GM21515 (cell line): ENCODE data around the gene AP1S3.

Source experiments
- ATAC-seq: cut with Tn5 transposase; IDR thresholded peaks from one replicate; pipeline ENCODE4 v1.9.1; 2021; ENCODE audit not compliant: unreplicated experiment

AP1S3 gene

GRCh38 chr2:223762853-223763252 lies 74.5 kb downstream of the AP1S3 start:
- ATAC-seq, result no peak

- ATAC-seq, result peak; percentile 76
Observed at GRCh38 chr2:223761746-223762145, 75.6 kb downstream of the AP1S3 start.

- ATAC-seq, result peak; percentile 73
Observed at GRCh38 chr2:223760838-223761502, 76.4 kb downstream of the AP1S3 start.

GRCh38 chr2:223759569-223760430 lies 77.6 kb downstream of the AP1S3 start:
- ATAC-seq, result no peak

GRCh38 chr2:223758131-223758840 lies 79.1 kb downstream of the AP1S3 start:
- no peak for ATAC-seq

- ATAC-seq, result no peak
Observed at GRCh38 chr2:223753940-223754339, 83.4 kb downstream of the AP1S3 start.

- no peak for ATAC-seq
Observed at GRCh38 chr2:223751012-223751411, 86.4 kb downstream of the AP1S3 start.

GRCh38 chr2:223747392-223748042 lies 89.9 kb downstream of the AP1S3 start:
- ATAC-seq, result no peak

GRCh38 chr2:223746611-223747010 lies 90.8 kb downstream of the AP1S3 start:
- no peak for ATAC-seq

- no peak for ATAC-seq
Observed at GRCh38 chr2:223744580-223744979, 92.8 kb downstream of the AP1S3 start.

GRCh38 chr2:223740679-223741078 lies 96.7 kb downstream of the AP1S3 start:
- no peak for ATAC-seq

GRCh38 chr2:223737207-223737606 lies 100.2 kb downstream of the AP1S3 start:
- no peak for ATAC-seq

GRCh38 chr2:223736488-223736887 lies 100.9 kb downstream of the AP1S3 start:
- no peak for ATAC-seq

GRCh38 chr2:223735659-223736244 lies 101.6 kb downstream of the AP1S3 start:
- no peak for ATAC-seq

GRCh38 chr2:223735035-223735640 lies 102.2 kb downstream of the AP1S3 start:
- ATAC-seq, result no peak

- ATAC-seq, result no peak
Observed at GRCh38 chr2:223734346-223734745, 103.0 kb downstream of the AP1S3 start.

GRCh38 chr2:223732346-223732745 lies 105.0 kb downstream of the AP1S3 start:
- ATAC-seq, result no peak

- ATAC-seq, result no peak
Observed at GRCh38 chr2:223731503-223731902, 105.9 kb downstream of the AP1S3 start.

GRCh38 chr2:223729781-223730180 lies 107.6 kb downstream of the AP1S3 start:
- ATAC-seq, result no peak

GRCh38 chr2:223727562-223727961 lies 109.8 kb downstream of the AP1S3 start:
- ATAC-seq, result peak; percentile 87
